ENCODE results near the gene CBFB. TPM values are rescaled to one million over a fixed set of nuclear protein-coding genes. Genes with fewer than 3 reads are reported as not detected.
"Not testable (repeated sequence)": the region's sequence is repeated elsewhere in the genome, so short reads cannot be mapped to it uniquely, and the experiment has no call there.

Gene CBFB
- total and polyA plus RNA-seq, 2 experiments from 2014 or later: 66.3 to 197 TPM

DNA sequence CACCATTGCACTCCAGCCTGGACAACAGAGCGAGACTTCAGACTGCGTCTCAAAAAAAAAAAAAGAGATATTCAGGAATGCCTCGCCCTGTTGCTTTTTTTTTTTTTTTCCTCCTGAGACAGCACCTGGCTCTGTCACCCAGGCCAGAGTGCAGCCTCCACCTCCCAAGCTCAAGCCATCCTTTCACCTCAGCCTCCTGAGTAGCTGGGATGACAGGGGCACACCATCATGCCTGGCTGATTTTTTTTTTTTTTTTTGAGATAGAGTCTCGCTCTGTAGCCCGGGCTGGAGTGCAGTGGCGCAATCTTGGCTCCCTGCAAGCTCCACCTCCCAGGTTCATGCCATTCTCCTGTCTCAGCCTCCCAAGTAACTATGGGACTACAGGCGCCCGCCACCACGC is 88.8 kb downstream of the CBFB start:
- H3K36me3 ChIP-seq: peaks cover 5% of the 10 kb centered on the region
- H3K27me3 ChIP-seq: no peaks in the 10 kb centered on the region
- no peak for TF ChIP-seq CTCF (IDR thresholded peaks at IDR 0.05; ENCODE audit: low read depth, low read length)
- no peak overlapping the region for H3K27ac ChIP-seq
- H3K4me1 ChIP-seq (ENCODE audit: low read depth): no peaks in the 10 kb centered on the region
- no peaks in the 10 kb centered on the region for H3K9me3 ChIP-seq (ENCODE audit: low read depth)
- DNase-seq (ENCODE audit: low read depth in 1 of 2, low spot score in 1 of 2): no peak
- H3K4me3 ChIP-seq: no peak overlapping the region

- Histone ChIP-seq H3K27ac (no peak overlapping the region), H3K36me3 (peaks cover 5% of the 10 kb centered on the region), H3K4me3 (no peak overlapping the region), H3K9me3 (ENCODE audit: low read depth) (no peaks in the 10 kb centered on the region), H3K4me1 (ENCODE audit: low read depth) (no peaks in the 10 kb centered on the region), H3K27me3 (no peaks in the 10 kb centered on the region)
- DNase-seq (ENCODE audit: low read depth in 1 of 2, low spot score in 1 of 2): no peak
- no peak for TF ChIP-seq CTCF (IDR thresholded peaks at IDR 0.05; ENCODE audit: low read depth, low read length)
Observed at GRCh38 chr16:67120025-67120424, 91.1 kb downstream of the CBFB start.

- not testable (repeated sequence) for H3K27ac ChIP-seq; H3K4me1 ChIP-seq (ENCODE audit: low read depth); H3K9me3 ChIP-seq (ENCODE audit: low read depth); H3K27me3 ChIP-seq; H3K4me3 ChIP-seq; DNase-seq (ENCODE audit: low read depth in 1 of 2, low spot score in 1 of 2)
- H3K36me3 ChIP-seq: peaks cover 11% of the 10 kb centered on the region
Observed at GRCh38 chr16:67122799-67123198, 93.8 kb downstream of the CBFB start.

DNA sequence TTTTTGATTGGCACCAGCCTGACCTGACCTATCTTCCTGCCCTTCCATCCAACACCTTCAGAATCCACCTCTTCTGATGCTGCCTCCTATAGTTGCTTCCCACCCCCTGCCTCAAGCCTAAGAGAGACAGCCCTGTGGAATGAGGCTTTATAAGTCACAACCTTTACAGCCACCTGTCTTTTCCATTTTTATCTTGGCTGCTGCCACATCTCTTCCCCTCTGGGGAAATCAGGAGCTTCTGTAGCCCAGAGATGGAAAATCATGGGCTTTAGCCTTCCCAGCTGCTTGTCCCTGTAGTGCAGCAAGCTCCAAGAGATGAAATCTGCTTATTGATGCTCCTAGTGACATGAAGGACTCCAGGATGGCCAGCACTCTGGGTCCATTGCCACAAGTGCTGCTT is 99.5 kb downstream of the CBFB start:
- Histone ChIP-seq H3K27me3 (no peaks in the 10 kb centered on the region), H3K4me3 (no peak overlapping the region), H3K4me1 (ENCODE audit: low read depth) (no peaks in the 10 kb centered on the region), H3K9me3 (ENCODE audit: low read depth) (no peaks in the 10 kb centered on the region), H3K36me3 (peaks cover 15% of the 10 kb centered on the region), H3K27ac (no peak overlapping the region)
- no peak for DNase-seq (ENCODE audit: low read depth in 1 of 2, low spot score in 1 of 2)
- TF ChIP-seq CTCF (IDR thresholded peaks at IDR 0.05; ENCODE audit: low read depth, low read length): no peak

- no peak for TF ChIP-seq CTCF (IDR thresholded peaks at IDR 0.05; ENCODE audit: low read depth, low read length)
- Histone ChIP-seq H3K36me3 (peaks cover 16% of the 10 kb centered on the region), H3K4me1 (ENCODE audit: low read depth) (no peaks in the 10 kb centered on the region), H3K27me3 (no peaks in the 10 kb centered on the region), H3K27ac (no peak overlapping the region), H3K4me3 (no peak overlapping the region), H3K9me3 (ENCODE audit: low read depth) (no peaks in the 10 kb centered on the region)
- DNase-seq (ENCODE audit: low read depth in 1 of 2, low spot score in 1 of 2): no peak
Observed at GRCh38 chr16:67128887-67129286, 99.9 kb downstream of the CBFB start.

GRCh38 chr16:67129422-67129821 is 100.5 kb downstream of the CBFB start:
- Histone ChIP-seq H3K27me3 (no peaks in the 10 kb centered on the region), H3K36me3 (peaks cover 21% of the 10 kb centered on the region), H3K9me3 (ENCODE audit: low read depth) (no peaks in the 10 kb centered on the region), H3K4me1 (ENCODE audit: low read depth) (no peaks in the 10 kb centered on the region), H3K27ac (no peak overlapping the region), H3K4me3 (no peak overlapping the region)
- TF ChIP-seq CTCF (IDR thresholded peaks at IDR 0.05; ENCODE audit: low read depth, low read length): no peak
- DNase-seq (ENCODE audit: low read depth in 1 of 2, low spot score in 1 of 2): no peak
